PC-9 (cell line): ENCODE results near the gene SEC14L1.

ENCODE experiments used
- EZH2 ChIP-seq: fragments of 200-600 bp; sonication (generic); IDR thresholded peaks from 2 replicates; pipeline ENCODE4 v1.8.0; 2017; ENCODE audit warnings: antibody characterized with exemption, low read depth
- TF ChIP-seq, protein P1 (sequence below): fragments of 200-600 bp; sonication (generic); conservative IDR thresholded peaks from 2 replicates; pipeline ENCODE4 v1.6.1; 2017; ENCODE audit warnings: mixed run types, antibody characterized with exemption, mild to moderate bottlenecking, moderate library complexity

DNA sequence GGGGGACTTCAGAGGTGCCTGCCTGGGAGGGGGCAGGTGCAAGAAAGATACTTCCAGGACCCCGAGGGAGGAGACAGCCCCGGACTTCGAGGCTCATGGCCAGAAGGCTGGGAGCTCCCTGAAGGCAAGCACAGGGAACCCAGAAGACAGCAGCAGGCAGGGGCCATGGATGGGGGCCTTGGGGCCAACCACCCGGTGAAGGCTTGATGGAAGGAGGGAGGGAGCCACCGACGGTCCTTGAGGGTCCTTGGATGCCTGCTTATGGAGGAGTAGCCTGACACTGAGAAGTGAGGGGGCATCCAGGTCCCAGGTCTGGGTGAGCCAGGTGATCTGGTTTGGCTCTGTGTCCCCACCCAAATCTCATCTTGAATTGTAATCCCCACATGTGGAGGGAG is 89.7 kb downstream of the SEC14L1 start:
- TF ChIP-seq, protein P1, sequence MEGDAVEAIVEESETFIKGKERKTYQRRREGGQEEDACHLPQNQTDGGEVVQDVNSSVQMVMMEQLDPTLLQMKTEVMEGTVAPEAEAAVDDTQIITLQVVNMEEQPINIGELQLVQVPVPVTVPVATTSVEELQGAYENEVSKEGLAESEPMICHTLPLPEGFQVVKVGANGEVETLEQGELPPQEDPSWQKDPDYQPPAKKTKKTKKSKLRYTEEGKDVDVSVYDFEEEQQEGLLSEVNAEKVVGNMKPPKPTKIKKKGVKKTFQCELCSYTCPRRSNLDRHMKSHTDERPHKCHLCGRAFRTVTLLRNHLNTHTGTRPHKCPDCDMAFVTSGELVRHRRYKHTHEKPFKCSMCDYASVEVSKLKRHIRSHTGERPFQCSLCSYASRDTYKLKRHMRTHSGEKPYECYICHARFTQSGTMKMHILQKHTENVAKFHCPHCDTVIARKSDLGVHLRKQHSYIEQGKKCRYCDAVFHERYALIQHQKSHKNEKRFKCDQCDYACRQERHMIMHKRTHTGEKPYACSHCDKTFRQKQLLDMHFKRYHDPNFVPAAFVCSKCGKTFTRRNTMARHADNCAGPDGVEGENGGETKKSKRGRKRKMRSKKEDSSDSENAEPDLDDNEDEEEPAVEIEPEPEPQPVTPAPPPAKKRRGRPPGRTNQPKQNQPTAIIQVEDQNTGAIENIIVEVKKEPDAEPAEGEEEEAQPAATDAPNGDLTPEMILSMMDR = no peak
- no peak for TF ChIP-seq EZH2
